Sigmoid colon (tissue), 7 donors: ENCODE results near the gene LALBA. TPM values are rescaled to one million over a fixed set of nuclear protein-coding genes. Genes with fewer than 3 reads are reported as not detected.

ENCODE experiments used
- DNase-seq: peaks from one replicate; pipeline ENCODE4 v3.0.0-alpha.2; 2019
- H3K27ac ChIP-seq, 4 donors: fragments of 200-600 bp; sonication (generic); one replicate each; pipeline ENCODE4 v1.5.1; 2016 to 2019; ENCODE audit warnings: mild to moderate bottlenecking in 1 of 4
- H3K27me3 ChIP-seq, 3 donors: fragments of 200-600 bp; sonication (generic); one replicate each; pipeline ENCODE4 v1.5.1; 2019; ENCODE audit warnings: mild to moderate bottlenecking in 1 of 3
- H3K36me3 ChIP-seq, 4 donors: fragments of 200-600 bp; sonication (generic); one replicate each; pipeline ENCODE4 v1.5.1; 2016 to 2019
- H3K4me1 ChIP-seq, 4 donors: fragments of 200-600 bp; sonication (generic); one replicate each; pipeline ENCODE4 v1.5.1; 2017 to 2019
- H3K4me3 ChIP-seq, 4 donors: fragments of 200-600 bp; sonication (generic); one replicate each; pipeline ENCODE4 v1.5.1; 2017 to 2019; ENCODE audit warnings: mild to moderate bottlenecking in 2 of 4, moderate library complexity in 1 of 4
- H3K9me3 ChIP-seq, 4 donors: fragments of 200-600 bp in 3 of 4; sonication (generic) in 3 of 4; one replicate each; pipeline versions ENCODE4 v1.5.1 to v1.6.1; 2013 to 2019
- CTCF ChIP-seq, 4 experiments: fragments of 450-650 bp in 3 of 4; fragments of 200-600 bp in 1 of 4; IDR thresholded peaks; one replicate each; pipeline ENCODE4 v1.5.1; 2016 to 2019; ENCODE audit warnings: antibody characterized with exemption in 4 of 4, mild to moderate bottlenecking in 3 of 4, moderate library complexity in 2 of 4
- EP300 ChIP-seq, 4 donors: sonication (generic); formaldehyde crosslinking; IDR thresholded peaks; one replicate each; pipeline ENCODE4 v1.6.1; 2017; ENCODE audit warnings: antibody characterized with exemption in 4 of 4
- POLR2A ChIP-seq, 2 donors: fragments of 450-650 bp; IDR thresholded peaks; one replicate each; pipeline ENCODE4 v1.6.1; 2016; ENCODE audit warnings: antibody characterized with exemption in 2 of 2, mild to moderate bottlenecking in 2 of 2, moderate library complexity in 2 of 2
- POLR2AphosphoS5 ChIP-seq, 4 donors: sonication (generic); formaldehyde crosslinking; IDR thresholded peaks; one replicate each; pipeline ENCODE4 v1.6.1; 2017; ENCODE audit warnings: antibody characterized with exemption in 4 of 4
- WGBS, 2 donors: extraction: QIAGEN DNeasy Blood & Tissue Kit; methylation state at CpG; one replicate each; pipeline ENCODE4 v1.1.7; 2013; 5-methylcytosine and 5-hydroxymethylcytosine counted together
- intact Hi-C: fragments of 100-400 bp; cut with DNase I; formaldehyde crosslinking; loops from one replicate; pipeline ENCODE4 v1.15.1; 2023
- polyA plus RNA-seq, 3 donors: library from polyadenylated mRNA; stranded (reverse); fragments of 200-250 nt; gene quantifications; one replicate each; pipeline ENCODE4 v1.2.3, GENCODE V29; 2013
- total RNA-seq, 4 donors: library from RNA; depleted of rRNA; stranded (reverse); fragments of >200 nt; gene quantifications; one replicate each; pipeline ENCODE4 v1.1.0, GENCODE V29; 2016
- donor health status: healthy with polysubstance abuse.
- donor health status: Bipolar disorder and iron deficiency.
- donor health status: healthy.

Gene LALBA
- total and polyA plus RNA-seq, 7 donors, result not detected

GRCh38 chr12:48583728-48584127, 13.9 kb upstream of the LALBA start:
- no peaks in the 10 kb centered on the region for H3K27me3 ChIP-seq
- H3K4me1 ChIP-seq, result no peaks in the 10 kb centered on the region
- no peak overlapping the region for H3K27ac ChIP-seq
- TF ChIP-seq EP300 (IDR thresholded peaks at IDR 0.05) (no peak), POLR2A (IDR thresholded peaks at IDR 0.05) (no peak), CTCF (IDR thresholded peaks at IDR 0.05) (no peak), POLR2AphosphoS5 (IDR thresholded peaks at IDR 0.05) (no peak)
- no peaks in the 10 kb centered on the region for H3K36me3 ChIP-seq
- H3K9me3 ChIP-seq, result no peaks in the 10 kb centered on the region
- no peak overlapping the region for H3K4me3 ChIP-seq
- 47 to 48% methylated on average over 2 of the region's 2 CpGs for WGBS, 2 donors
- DNase-seq, result no peak
- intact Hi-C loops, result no loop called here

DNA sequence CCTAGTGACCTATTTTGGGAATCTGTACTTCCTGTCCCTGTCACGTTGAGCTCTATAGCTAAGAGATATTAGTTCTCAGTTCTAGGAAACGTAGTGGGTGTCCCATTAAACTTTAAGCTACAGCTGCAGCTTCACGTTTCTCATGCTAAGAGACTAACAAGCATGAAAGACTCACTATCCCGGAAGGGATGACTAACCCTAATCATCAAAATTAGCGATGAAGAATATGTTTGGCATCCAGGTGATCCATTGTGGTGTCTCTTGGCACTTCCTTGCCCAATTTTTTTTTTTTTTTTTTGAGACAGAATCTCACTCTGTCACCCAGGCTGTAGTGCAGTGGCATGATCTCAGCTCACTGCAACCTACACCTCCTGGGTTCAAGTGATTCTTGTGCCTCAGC, 11.0 kb upstream of the LALBA start:
- H3K36me3 ChIP-seq, result no peaks in the 10 kb centered on the region
- no peaks in the 10 kb centered on the region for H3K27me3 ChIP-seq
- H3K9me3 ChIP-seq, result no peaks in the 10 kb centered on the region
- 49 to 63% methylated on average over 5 of the region's 5 CpGs for WGBS, 2 donors
- DNase-seq, result no peak
- H3K27ac ChIP-seq, result no peak overlapping the region
- TF ChIP-seq POLR2A (IDR thresholded peaks at IDR 0.05) (no peak), POLR2AphosphoS5 (IDR thresholded peaks at IDR 0.05) (no peak), EP300 (IDR thresholded peaks at IDR 0.05) (no peak), CTCF (IDR thresholded peaks at IDR 0.05) (no peak)
- intact Hi-C loops, result no loop called here
- H3K4me3 ChIP-seq, result no peak overlapping the region
- H3K4me1 ChIP-seq, result no peaks in the 10 kb centered on the region

GRCh38 chr12:48572326-48572725, 2.5 kb upstream of the LALBA start:
- H3K27me3 ChIP-seq, result no peaks in the 10 kb centered on the region
- no peaks in the 10 kb centered on the region for H3K4me1 ChIP-seq
- intact Hi-C loops, result no loop called here
- no peak overlapping the region for H3K27ac ChIP-seq
- 6 to 17% methylated on average over 5 of the region's 5 CpGs for WGBS, 2 donors
- no peak overlapping the region for H3K4me3 ChIP-seq
- no peak for TF ChIP-seq POLR2AphosphoS5 (IDR thresholded peaks at IDR 0.05)
- TF ChIP-seq EP300 (IDR thresholded peaks at IDR 0.05), result no peak
- no peak for TF ChIP-seq CTCF (IDR thresholded peaks at IDR 0.05)
- no peak for TF ChIP-seq POLR2A (IDR thresholded peaks at IDR 0.05)
- H3K36me3 ChIP-seq, result no peaks in the 10 kb centered on the region
- H3K9me3 ChIP-seq, result no peaks in the 10 kb centered on the region
- DNase-seq, result no peak

DNA sequence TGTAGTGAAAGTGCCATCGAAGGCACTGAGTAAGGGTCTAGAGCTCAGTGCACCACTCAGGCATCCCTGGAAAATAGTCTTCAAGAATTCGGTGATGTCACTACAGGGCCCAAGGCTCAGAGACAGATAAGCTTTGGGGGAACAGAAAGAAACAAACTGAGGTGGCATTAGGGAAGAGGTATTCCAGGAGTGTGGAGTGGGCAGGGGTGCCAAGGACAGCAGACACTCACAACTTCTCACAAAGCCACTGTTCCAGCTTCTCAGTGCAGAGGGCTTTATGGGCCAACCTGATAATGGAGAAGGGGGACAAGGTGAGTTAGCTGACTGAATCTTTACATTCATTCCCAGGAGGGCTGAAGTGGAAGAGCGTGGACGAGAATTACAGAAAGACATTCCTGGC, 2.1 kb downstream of the LALBA start:
- intact Hi-C loops, result no loop called here
- Histone ChIP-seq H3K4me1 (no peaks in the 10 kb centered on the region), H3K27ac (no peak overlapping the region), H3K36me3 (no peaks in the 10 kb centered on the region), H3K27me3 (no peaks in the 10 kb centered on the region), H3K9me3 (no peaks in the 10 kb centered on the region), H3K4me3 (no peak overlapping the region)
- TF ChIP-seq CTCF (IDR thresholded peaks at IDR 0.05), result no peak
- TF ChIP-seq EP300 (IDR thresholded peaks at IDR 0.05), result no peak
- no peak for TF ChIP-seq POLR2AphosphoS5 (IDR thresholded peaks at IDR 0.05)
- TF ChIP-seq POLR2A (IDR thresholded peaks at IDR 0.05), result no peak
- WGBS, 2 donors, result 91 to 94% methylated on average over 4 of the region's 4 CpGs
- DNase-seq, result no peak

DNA sequence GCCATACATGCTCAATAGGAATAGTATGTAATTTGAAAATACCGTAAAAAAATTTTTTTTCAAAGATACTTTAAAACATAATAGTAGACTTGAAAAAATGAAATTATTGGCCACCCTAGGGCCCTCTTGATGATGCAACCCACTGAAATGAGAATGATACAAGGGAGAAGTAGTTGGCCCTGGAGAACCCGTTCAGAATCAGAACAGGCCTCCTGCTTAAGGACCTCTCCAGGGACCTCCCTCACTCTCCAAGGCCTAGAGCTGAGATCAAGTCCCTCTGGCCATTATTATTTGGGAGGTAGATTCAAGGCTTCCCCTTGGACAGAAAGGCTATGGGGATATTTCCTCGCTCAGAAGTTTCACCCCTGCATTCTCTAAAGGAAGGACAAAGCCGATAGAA, 11.9 kb downstream of the LALBA start:
- no peak overlapping the region for H3K4me3 ChIP-seq
- no peak for DNase-seq
- peaks cover 0 to 2% (median 0%) of the 10 kb centered on the region in 3 donors for H3K27me3 ChIP-seq
- no peaks in the 10 kb centered on the region for H3K9me3 ChIP-seq
- H3K4me1 ChIP-seq, result no peaks in the 10 kb centered on the region
- no peaks in the 10 kb centered on the region for H3K36me3 ChIP-seq
- H3K27ac ChIP-seq, result no peak overlapping the region
- 88 to 94% methylated on average over 4 of the region's 4 CpGs for WGBS, 2 donors
- TF ChIP-seq EP300 (IDR thresholded peaks at IDR 0.05) (no peak), CTCF (IDR thresholded peaks at IDR 0.05) (no peak), POLR2A (IDR thresholded peaks at IDR 0.05) (no peak), POLR2AphosphoS5 (IDR thresholded peaks at IDR 0.05) (no peak)
- intact Hi-C loops, result no loop called here
